ENCODE data around the gene BTRC. TPM values are rescaled to one million over a fixed set of nuclear protein-coding genes. Genes with fewer than 3 reads are reported as not detected.
"Not testable (repeated sequence)": the region's sequence is repeated elsewhere in the genome, so short reads cannot be mapped to it uniquely, and the experiment has no call there.

Gene BTRC
- total RNA-seq, 4 donors from 2014 or later, result 12.6 to 26.5 (median 20.7) TPM

GRCh38 chr10:101351017-101351416 lies 2.9 kb upstream of the BTRC start:
- no peaks in the 10 kb centered on the region for H3K36me3 ChIP-seq
- intact Hi-C loops (cut with DNase I; ENCODE audit: low total_unique reads), result no loop called here

GRCh38 chr10:101351477-101351876 lies 2.5 kb upstream of the BTRC start:
- Histone ChIP-seq H3K27ac (no peak overlapping the region), H3K9me3 (no peaks in the 10 kb centered on the region), H3K27me3 (no peaks in the 10 kb centered on the region), H3K36me3 (no peaks in the 10 kb centered on the region), H3K4me3 (no peak overlapping the region), H3K4me1 (no peaks in the 10 kb centered on the region)
- TF ChIP-seq, protein P1, sequence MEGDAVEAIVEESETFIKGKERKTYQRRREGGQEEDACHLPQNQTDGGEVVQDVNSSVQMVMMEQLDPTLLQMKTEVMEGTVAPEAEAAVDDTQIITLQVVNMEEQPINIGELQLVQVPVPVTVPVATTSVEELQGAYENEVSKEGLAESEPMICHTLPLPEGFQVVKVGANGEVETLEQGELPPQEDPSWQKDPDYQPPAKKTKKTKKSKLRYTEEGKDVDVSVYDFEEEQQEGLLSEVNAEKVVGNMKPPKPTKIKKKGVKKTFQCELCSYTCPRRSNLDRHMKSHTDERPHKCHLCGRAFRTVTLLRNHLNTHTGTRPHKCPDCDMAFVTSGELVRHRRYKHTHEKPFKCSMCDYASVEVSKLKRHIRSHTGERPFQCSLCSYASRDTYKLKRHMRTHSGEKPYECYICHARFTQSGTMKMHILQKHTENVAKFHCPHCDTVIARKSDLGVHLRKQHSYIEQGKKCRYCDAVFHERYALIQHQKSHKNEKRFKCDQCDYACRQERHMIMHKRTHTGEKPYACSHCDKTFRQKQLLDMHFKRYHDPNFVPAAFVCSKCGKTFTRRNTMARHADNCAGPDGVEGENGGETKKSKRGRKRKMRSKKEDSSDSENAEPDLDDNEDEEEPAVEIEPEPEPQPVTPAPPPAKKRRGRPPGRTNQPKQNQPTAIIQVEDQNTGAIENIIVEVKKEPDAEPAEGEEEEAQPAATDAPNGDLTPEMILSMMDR (IDR thresholded peaks at IDR 0.05), result no peak
- TF ChIP-seq POLR2A (IDR thresholded peaks at IDR 0.05), result no peak
- DNase-seq, result no peak
- intact Hi-C loops (cut with DNase I; ENCODE audit: low total_unique reads), result no loop called here

More at GRCh38 chr10:101351017-101351416, 2.9 kb upstream of the BTRC start:
- H3K4me3 ChIP-seq, result no peak overlapping the region
- no peak overlapping the region for H3K27ac ChIP-seq
- TF ChIP-seq, protein P1 (IDR thresholded peaks at IDR 0.05), result no peak
- no peak for TF ChIP-seq POLR2A (IDR thresholded peaks at IDR 0.05)
- DNase-seq, result no peak
- no peaks in the 10 kb centered on the region for H3K9me3 ChIP-seq
- no peaks in the 10 kb centered on the region for H3K4me1 ChIP-seq
- no peaks in the 10 kb centered on the region for H3K27me3 ChIP-seq

DNA sequence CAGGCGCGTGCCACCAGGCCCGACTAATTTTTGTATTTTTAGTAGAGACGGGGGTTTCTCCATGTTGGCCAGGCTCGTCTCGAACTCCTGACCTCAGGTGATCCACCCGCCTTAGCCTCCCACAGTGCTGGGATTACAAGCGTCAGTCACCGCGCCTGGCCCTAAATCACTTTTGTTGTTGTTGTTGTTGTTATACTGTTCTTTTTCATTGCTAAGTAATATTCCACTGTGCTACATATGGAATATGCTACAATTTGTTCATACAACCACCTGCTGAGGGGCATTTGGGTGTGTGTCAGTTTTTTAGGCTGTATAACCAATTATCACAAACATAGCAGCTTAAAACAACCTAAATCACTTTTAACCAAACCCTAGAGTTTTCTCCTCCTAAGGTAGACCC lies 1.1 kb upstream of the BTRC start:
- H3K27me3 ChIP-seq; H3K4me3 ChIP-seq; H3K9me3 ChIP-seq; DNase-seq; H3K27ac ChIP-seq; H3K4me1 ChIP-seq; H3K36me3 ChIP-seq; intact Hi-C loops (cut with DNase I; ENCODE audit: low total_unique reads): not testable (repeated sequence)

DNA sequence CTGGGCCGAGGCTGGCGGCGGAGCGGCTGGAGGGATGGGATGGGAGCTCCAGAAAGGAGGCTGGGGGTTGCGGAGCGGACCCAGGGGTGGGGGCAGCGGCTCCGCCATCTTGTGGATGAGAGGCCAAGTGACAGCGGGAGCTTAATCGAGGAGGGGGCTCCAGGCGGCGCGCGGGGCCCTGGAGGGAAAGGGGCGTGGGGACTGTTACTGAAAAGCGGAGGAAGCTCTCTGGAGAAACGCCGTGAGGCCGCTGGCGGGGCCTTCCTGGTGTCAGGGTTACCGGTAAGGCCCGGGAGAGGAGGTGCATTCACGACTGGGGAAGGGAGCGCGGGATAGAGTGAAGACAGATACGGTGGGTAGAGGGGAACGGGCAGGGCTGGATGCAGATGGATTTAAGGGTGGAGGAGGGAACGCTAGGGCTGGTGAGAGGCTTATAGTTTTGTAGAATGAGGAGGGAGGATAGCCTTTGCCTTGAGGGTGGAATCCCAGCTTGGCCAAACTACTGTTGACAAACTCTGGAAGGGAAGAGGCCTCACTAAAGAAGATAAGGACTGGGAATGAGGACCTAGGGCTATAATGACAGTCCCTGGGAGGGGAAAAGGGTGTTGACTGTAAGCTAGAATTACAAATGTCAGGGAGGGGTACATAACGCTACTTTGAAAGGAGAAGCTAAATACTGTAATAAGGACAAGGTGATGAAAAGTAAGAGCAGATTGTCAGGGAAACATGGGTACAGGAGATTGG lies 535 bp downstream of the BTRC start:
- Histone ChIP-seq H3K27ac (peak overlapping the region; percentile 81 to 88), H3K4me1 (no peaks in the 10 kb centered on the region), H3K9me3 (no peaks in the 10 kb centered on the region), H3K36me3 (no peaks in the 10 kb centered on the region), H3K4me3 (peak overlapping the region; percentile 80 to 86), H3K27me3 (no peaks in the 10 kb centered on the region)
- TF ChIP-seq POLR2A (IDR thresholded peaks at IDR 0.05), result no peak
- TF ChIP-seq, protein P1 (IDR thresholded peaks at IDR 0.05), result peak in 1 of 4 experiments; percentile 18
- DNase-seq, result peak in 1 of 2 donors; percentile 43
- intact Hi-C loops (cut with DNase I; ENCODE audit: low total_unique reads), result no loop called here

GRCh38 chr10:101355072-101355706 lies 1.2 kb downstream of the BTRC start:
- Histone ChIP-seq H3K4me1 (no peaks in the 10 kb centered on the region), H3K4me3 (peak overlapping the region; percentile 80 to 86), H3K27ac (peak overlapping the region; percentile 81 to 88), H3K9me3 (no peaks in the 10 kb centered on the region), H3K36me3 (no peaks in the 10 kb centered on the region), H3K27me3 (no peaks in the 10 kb centered on the region)
- intact Hi-C loops (cut with DNase I; ENCODE audit: low total_unique reads), result no loop called here
- no peak for TF ChIP-seq POLR2A (IDR thresholded peaks at IDR 0.05)
- TF ChIP-seq, protein P1 (IDR thresholded peaks at IDR 0.05), result no peak
- no peak for DNase-seq
